GM18502 (cell line): Measurements from ENCODE around the gene RAB21.
"Not testable (repeated sequence)": the region's sequence is repeated elsewhere in the genome, so short reads cannot be mapped to it uniquely, and the experiment has no call there.

ENCODE experiments used
- ATAC-seq: cut with Tn5 transposase; IDR thresholded peaks from one replicate; pipeline ENCODE4 v1.9.1; 2021; ENCODE audit warnings: mild to moderate bottlenecking; ENCODE audit not compliant: unreplicated experiment, poor library complexity

Gene RAB21

GRCh38 chr12:71791473-71792150 lies 36.9 kb downstream of the RAB21 start:
- ATAC-seq, result no peak

GRCh38 chr12:71792599-71792998 lies 37.9 kb downstream of the RAB21 start:
- no peak for ATAC-seq

- ATAC-seq, result no peak
Observed at GRCh38 chr12:71795901-71796300, 41.2 kb downstream of the RAB21 start.

GRCh38 chr12:71797531-71797930 lies 42.9 kb downstream of the RAB21 start:
- no peak for ATAC-seq

GRCh38 chr12:71799106-71799505 lies 44.4 kb downstream of the RAB21 start:
- no peak for ATAC-seq

GRCh38 chr12:71800177-71800576 lies 45.5 kb downstream of the RAB21 start:
- ATAC-seq, result no peak

GRCh38 chr12:71804505-71804904 lies 49.8 kb downstream of the RAB21 start:
- no peak for ATAC-seq

- no peak for ATAC-seq
Observed at GRCh38 chr12:71810921-71811320, 56.3 kb downstream of the RAB21 start.

GRCh38 chr12:71815242-71815641 lies 60.6 kb downstream of the RAB21 start:
- not testable (repeated sequence) for ATAC-seq

- ATAC-seq, result not testable (repeated sequence)
Observed at GRCh38 chr12:71822088-71822487, 67.4 kb downstream of the RAB21 start.

- no peak for ATAC-seq
Observed at GRCh38 chr12:71828813-71829212, 74.2 kb downstream of the RAB21 start.

- ATAC-seq, result no peak
Observed at GRCh38 chr12:71837356-71837755, 82.7 kb downstream of the RAB21 start.

- no peak for ATAC-seq
Observed at GRCh38 chr12:71838231-71838630, 83.6 kb downstream of the RAB21 start.

- no peak for ATAC-seq
Observed at GRCh38 chr12:71838676-71839075, 84.0 kb downstream of the RAB21 start.

- peak; percentile 9 for ATAC-seq
Observed at GRCh38 chr12:71840231-71840847, 85.7 kb downstream of the RAB21 start.

GRCh38 chr12:71846322-71846940 lies 91.8 kb downstream of the RAB21 start:
- peak; percentile 62 for ATAC-seq

- ATAC-seq, result peak; percentile 74
Observed at GRCh38 chr12:71848212-71848611, 93.5 kb downstream of the RAB21 start.

GRCh38 chr12:71849109-71849851 lies 94.6 kb downstream of the RAB21 start:
- no peak for ATAC-seq
